HEK293 (cell line): ENCODE data around the gene CACNA1C.

Experiments
- CTCF ChIA-PET: fragments of 350-600 bp; formaldehyde crosslinking; extraction: SDS; loops from one replicate; lab custom pipeline; 2021; ENCODE audit warnings: antibody characterized with exemption; lab: Yijun Ruan, JAX
- POLR2A ChIA-PET: fragments of 300-600 bp; formaldehyde crosslinking; extraction: SDS; loops from one replicate; lab custom pipeline; 2020; ENCODE audit warnings: antibody characterized with exemption, inconsistent platforms; lab: Yijun Ruan, JAX
- H3K27ac ChIP-seq: fragments of 200-500 bp; sonication (Bioruptor generic); 2 replicates; pipeline ENCODE4 v1.5.1; 2014; ENCODE audit warnings: low read depth, low read length, control low read depth, inconsistent platforms; ENCODE audit errors: extremely low read depth
- H3K36me3 ChIP-seq, 2 experiments: fragments of 200-500 bp in 1 of 2; sonication (Bioruptor generic) in 1 of 2; 1 replicate in 1 of 2; 2 replicates in 1 of 2; pipeline ENCODE4 v1.5.1; 2014 to 2017; ENCODE audit warnings: inconsistent platforms in 2 of 2, low read length in 2 of 2; ENCODE audit not compliant: control insufficient read depth in 2 of 2, insufficient read depth in 1 of 2
- H3K4me1 ChIP-seq: fragments of 200-500 bp; sonication (Bioruptor generic); 2 replicates; pipeline ENCODE4 v1.5.1; 2014; ENCODE audit warnings: mild to moderate bottlenecking, low read length, inconsistent platforms; ENCODE audit not compliant: control insufficient read depth, insufficient read depth
- H3K4me3 ChIP-seq: 2 replicates; pipeline ENCODE4 v1.5.1; 2011; ENCODE audit warnings: low read depth, mild to moderate bottlenecking, control low read depth, low read length, moderate library complexity
- H3K9me3 ChIP-seq: fragments of 200-500 bp; sonication (Bioruptor generic); 2 replicates; pipeline ENCODE4 v1.5.1; 2014; ENCODE audit warnings: low read depth, low read length, inconsistent platforms; ENCODE audit not compliant: control insufficient read depth, insufficient read depth
- AEBP2 ChIP-seq: fragments of 450-650 bp; formaldehyde crosslinking; IDR thresholded peaks from 2 replicates; pipeline ENCODE4 v1.5.1; 2016; ENCODE audit warnings: missing biosample characterization, missing genetic modification characterization, borderline replicate concordance
- GLI2 ChIP-seq: fragments of 450-650 bp; formaldehyde crosslinking; IDR thresholded peaks from 2 replicates; pipeline ENCODE4; 2017; ENCODE audit warnings: missing biosample characterization, missing genetic modification characterization, low read depth, borderline replicate concordance
- GLIS1 ChIP-seq: fragments of 450-650 bp; formaldehyde crosslinking; IDR thresholded peaks from 2 replicates; pipeline ENCODE4 v1.5.1; 2016; ENCODE audit warnings: missing biosample characterization, missing genetic modification characterization
- HOXC10 ChIP-seq: sonication (generic); formaldehyde crosslinking; IDR thresholded peaks from 2 replicates; pipeline ENCODE4 v1.8.1; 2023; ENCODE audit warnings: mild to moderate bottlenecking, missing genetic modification reagents
- KLF9 ChIP-seq: fragments of 450-650 bp; formaldehyde crosslinking; IDR thresholded peaks from 2 replicates; pipeline ENCODE4 v1.5.1; 2016; ENCODE audit warnings: missing biosample characterization, missing genetic modification characterization, low read depth
- PBX3 ChIP-seq: sonication (generic); formaldehyde crosslinking; IDR thresholded peaks from 2 replicates; pipeline ENCODE4 v1.8.1; 2022; ENCODE audit warnings: mild to moderate bottlenecking, moderate library complexity, missing genetic modification reagents
- PRDM4 ChIP-seq: fragments of 450-650 bp; formaldehyde crosslinking; IDR thresholded peaks from 2 replicates; pipeline ENCODE4 v1.5.1; 2017; ENCODE audit warnings: missing biosample characterization, missing genetic modification characterization
- REST ChIP-seq: fragments of 450-650 bp; formaldehyde crosslinking; IDR thresholded peaks from 2 replicates; pipeline ENCODE4 v1.5.1; 2016; ENCODE audit warnings: missing biosample characterization, missing genetic modification characterization
- SCRT2 ChIP-seq: fragments of 450-650 bp; formaldehyde crosslinking; IDR thresholded peaks from 2 replicates; pipeline ENCODE4 v1.5.1; 2016; ENCODE audit warnings: missing biosample characterization, missing genetic modification characterization
- SP2 ChIP-seq: fragments of 450-650 bp; formaldehyde crosslinking; IDR thresholded peaks from 2 replicates; pipeline ENCODE4 v1.5.1; 2016; ENCODE audit warnings: missing biosample characterization, missing genetic modification characterization
- ZBTB20 ChIP-seq: fragments of 450-650 bp; formaldehyde crosslinking; IDR thresholded peaks from 2 replicates; pipeline ENCODE4 v1.5.1; 2016; ENCODE audit warnings: missing biosample characterization, missing genetic modification characterization
- ZFP41 ChIP-seq: fragments of 450-650 bp; formaldehyde crosslinking; IDR thresholded peaks from 2 replicates; pipeline ENCODE4 v1.5.1; 2016; ENCODE audit warnings: missing biosample characterization, missing genetic modification characterization, borderline replicate concordance
- ZNF132 ChIP-seq: fragments of 450-650 bp; formaldehyde crosslinking; IDR thresholded peaks from 2 replicates; pipeline ENCODE4 v1.5.1; 2017; ENCODE audit warnings: missing biosample characterization, missing genetic modification characterization, borderline replicate concordance
- ZNF26 ChIP-seq: fragments of 450-650 bp; formaldehyde crosslinking; IDR thresholded peaks from 2 replicates; pipeline ENCODE4 v1.5.1; 2016; ENCODE audit warnings: missing biosample characterization, missing genetic modification characterization
- ZNF311 ChIP-seq: fragments of 450-650 bp; formaldehyde crosslinking; IDR thresholded peaks from 2 replicates; pipeline ENCODE4 v1.5.1; 2017; ENCODE audit warnings: missing biosample characterization, missing genetic modification characterization, borderline replicate concordance
- ZNF335 ChIP-seq: fragments of 450-650 bp; formaldehyde crosslinking; conservative IDR thresholded peaks from 2 replicates; pipeline ENCODE4 v1.5.1; 2016; ENCODE audit warnings: missing biosample characterization, missing genetic modification characterization
- ZNF362 ChIP-seq: fragments of 450-650 bp; formaldehyde crosslinking; IDR thresholded peaks from 2 replicates; pipeline ENCODE4 v1.5.1; 2016; ENCODE audit warnings: missing biosample characterization, missing genetic modification characterization
- ZNF488 ChIP-seq: fragments of 450-650 bp; formaldehyde crosslinking; IDR thresholded peaks from 2 replicates; pipeline ENCODE4 v1.5.1; 2016; ENCODE audit warnings: missing biosample characterization, missing genetic modification characterization
- ZNF513 ChIP-seq: fragments of 450-650 bp; IDR thresholded peaks from 2 replicates; pipeline ENCODE4 v1.5.1; 2018; ENCODE audit warnings: missing biosample characterization, missing genetic modification characterization
- ZNF521 ChIP-seq: fragments of 450-650 bp; formaldehyde crosslinking; IDR thresholded peaks from 2 replicates; pipeline ENCODE4 v1.5.1; 2017; ENCODE audit warnings: missing biosample characterization, mild to moderate bottlenecking, missing genetic modification characterization
- ZNF621 ChIP-seq: fragments of 450-650 bp; formaldehyde crosslinking; IDR thresholded peaks from 2 replicates; pipeline ENCODE4 v1.5.1; 2017; ENCODE audit warnings: missing biosample characterization, missing genetic modification characterization

Gene CACNA1C

GRCh38 chr12:2258025-2258424 lies 205.2 kb downstream of the CACNA1C start:
- POLR2A ChIA-PET: no interaction called here
- no peaks in the 10 kb centered on the region for H3K36me3 ChIP-seq
- no peak overlapping the region for H3K4me3 ChIP-seq
- H3K27ac ChIP-seq: no peak overlapping the region
- H3K9me3 ChIP-seq: no peaks in the 10 kb centered on the region
- H3K4me1 ChIP-seq: no peaks in the 10 kb centered on the region
- TF ChIP-seq REST (tag by site-specific recombination) (no peak), AEBP2 (no peak), ZNF621 (tag by site-specific recombination) (no peak), ZBTB20 (tag by site-specific recombination) (no peak), ZNF311 (no peak), ZNF362 (tag by site-specific recombination) (no peak), PRDM4 (no peak), PBX3 (CRISPR knock-in tag) (no peak), ZNF335 (tag by site-specific recombination) (no peak), HOXC10 (CRISPR knock-in tag) (no peak)
- CTCF ChIA-PET: interaction anchor here (0.8 kb wide), 1 partner anchor 34 kb away, joined by 4 read pairs; no protein-coding TSS in a partner anchor

- Histone ChIP-seq H3K36me3 (no peaks in the 10 kb centered on the region), H3K4me3 (no peak overlapping the region), H3K4me1 (no peaks in the 10 kb centered on the region), H3K9me3 (no peaks in the 10 kb centered on the region), H3K27ac (no peak overlapping the region)
- ChIA-PET CTCF (interaction anchor here (0.6 to 1.8 kb wide), 4 partner anchors 25 to 911 kb away, joined by 3 to 7 read pairs (median 4); no protein-coding TSS in a partner anchor), POLR2A (interaction anchor here (0.6 kb wide), 1 partner anchor 52 kb away, joined by 3 read pairs; no protein-coding TSS in a partner anchor)
- TF ChIP-seq GLIS1 (tag by site-specific recombination): no peak
- no peak for TF ChIP-seq ZNF488 (tag by site-specific recombination)
- TF ChIP-seq SCRT2 (tag by site-specific recombination): no peak
- TF ChIP-seq SP2 (tag by site-specific recombination): no peak
- no peak for TF ChIP-seq ZNF26
- TF ChIP-seq ZFP41 (tag by site-specific recombination): no peak
- TF ChIP-seq GLI2: no peak
- TF ChIP-seq ZNF132 (tag by site-specific recombination): no peak
- no peak for TF ChIP-seq ZNF521 (tag by site-specific recombination)
- TF ChIP-seq KLF9 (tag by site-specific recombination): no peak
- TF ChIP-seq ZNF513 (tag by site-specific recombination): no peak
These were observed 206.6 kb downstream of the CACNA1C start for GRCh38 chr12:2259369-2259768.
